ENCODE data around the gene FREM3.

FREM3 gene

GRCh38 chr4:143642611-143643010 is 57.9 kb downstream of the FREM3 start:
- Mint-ChIP-seq H3K4me3 (no peak overlapping the region), H3K27me3 (no peaks in the 10 kb centered on the region), H3K4me1 (ENCODE audit: low read depth in 2 of 2) (no peaks in the 10 kb centered on the region), H3K9me3 (peaks cover 0 to 8% of the 10 kb centered on the region in 2 donors), H3K36me3 (ENCODE audit: insufficient read depth) (no peaks in the 10 kb centered on the region), H3K27ac (no peak overlapping the region)
- no peak for ATAC-seq (replicated peaks)
- DNase-seq, result no peak

DNA sequence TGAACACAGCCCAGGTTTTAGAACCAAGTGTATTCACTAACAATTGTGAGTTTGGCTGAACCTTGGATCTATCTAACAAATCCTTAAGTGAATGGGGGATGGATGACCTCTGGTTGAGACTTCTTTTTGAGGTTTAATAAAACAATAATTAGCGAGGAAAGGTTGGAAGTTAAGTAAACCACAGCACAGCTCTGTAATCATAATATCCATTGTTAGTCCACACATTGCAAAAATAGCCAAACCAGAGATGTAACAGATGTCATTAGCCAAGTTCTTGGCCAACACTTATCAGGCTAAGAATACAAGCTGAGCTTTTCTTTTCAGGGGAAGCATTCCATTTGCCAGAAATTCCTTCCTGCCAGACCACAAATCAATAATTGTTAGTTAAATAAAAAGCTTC is 59.1 kb downstream of the FREM3 start:
- H3K4me1 Mint-ChIP-seq (ENCODE audit: low read depth in 2 of 2), result no peaks in the 10 kb centered on the region
- no peak for DNase-seq
- no peak overlapping the region for H3K4me3 Mint-ChIP-seq
- no peak overlapping the region for H3K27ac Mint-ChIP-seq
- peaks cover 0 to 1% of the 10 kb centered on the region in 2 donors for H3K9me3 Mint-ChIP-seq
- no peaks in the 10 kb centered on the region for H3K27me3 Mint-ChIP-seq
- H3K36me3 Mint-ChIP-seq (ENCODE audit: insufficient read depth), result no peaks in the 10 kb centered on the region
- no peak for ATAC-seq (replicated peaks)

- Mint-ChIP-seq H3K36me3 (ENCODE audit: insufficient read depth) (no peaks in the 10 kb centered on the region), H3K27ac (no peak overlapping the region), H3K27me3 (peaks cover 6 to 11% of the 10 kb centered on the region in 2 donors), H3K4me3 (no peak overlapping the region), H3K4me1 (ENCODE audit: low read depth in 2 of 2) (no peaks in the 10 kb centered on the region), H3K9me3 (no peaks in the 10 kb centered on the region)
- DNase-seq, result no peak
- no peak for ATAC-seq (replicated peaks)
Observed at GRCh38 chr4:143634763-143635162, 65.7 kb downstream of the FREM3 start.

DNA sequence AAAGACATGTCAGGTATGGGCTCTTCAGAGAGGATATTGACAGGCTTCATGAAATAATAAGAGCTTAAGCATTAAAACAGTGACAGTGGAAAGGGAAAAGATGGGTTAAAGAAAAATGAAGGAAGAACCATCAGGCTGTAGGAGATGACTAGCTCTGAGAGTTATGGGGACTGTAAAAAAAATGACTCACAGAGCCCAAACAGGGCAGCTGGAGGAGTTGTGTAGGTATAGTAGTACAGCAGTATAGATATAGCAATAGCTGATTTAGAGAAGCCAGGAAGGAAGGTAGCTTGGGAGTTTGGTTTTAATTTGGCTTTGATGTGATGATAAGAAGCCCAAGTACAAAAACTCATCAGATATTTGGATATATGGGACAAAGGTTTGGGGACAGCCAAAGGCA is 66.6 kb downstream of the FREM3 start:
- Mint-ChIP-seq H3K27me3 (peaks cover 6 to 11% of the 10 kb centered on the region in 2 donors), H3K27ac (no peak overlapping the region), H3K9me3 (no peaks in the 10 kb centered on the region), H3K4me3 (no peak overlapping the region), H3K4me1 (ENCODE audit: low read depth in 2 of 2) (no peaks in the 10 kb centered on the region), H3K36me3 (ENCODE audit: insufficient read depth) (no peaks in the 10 kb centered on the region)
- DNase-seq, result no peak
- no peak for ATAC-seq (replicated peaks)

GRCh38 chr4:143626134-143626911 is 74.2 kb downstream of the FREM3 start:
- no peak overlapping the region for H3K4me3 Mint-ChIP-seq

DNA sequence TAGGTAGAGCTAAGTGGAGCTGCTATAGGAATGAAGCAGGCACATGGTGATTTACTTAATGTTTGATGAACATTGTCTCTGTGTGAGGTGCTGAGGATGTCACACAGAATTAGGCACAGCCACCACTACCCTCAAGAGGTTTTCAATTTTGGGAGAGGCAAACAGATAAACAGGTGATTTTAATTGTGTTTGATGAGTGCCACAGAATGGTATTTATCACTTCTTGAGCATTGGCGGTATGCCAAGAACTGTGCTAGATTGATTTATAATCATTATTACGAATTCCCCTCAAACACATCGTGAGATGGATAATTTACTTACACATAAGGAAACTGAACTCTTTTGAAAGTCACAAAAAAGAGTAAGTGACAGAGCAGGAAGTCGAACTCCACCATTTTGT is 74.8 kb downstream of the FREM3 start:
- no peak for ATAC-seq (replicated peaks)
- H3K4me3 Mint-ChIP-seq, result no peak overlapping the region
- no peaks in the 10 kb centered on the region for H3K4me1 Mint-ChIP-seq (ENCODE audit: low read depth in 2 of 2)

More at GRCh38 chr4:143626134-143626911, 74.2 kb downstream of the FREM3 start:
- no peak for ATAC-seq (replicated peaks)
- Mint-ChIP-seq H3K9me3 (no peaks in the 10 kb centered on the region), H3K27me3 (peaks cover 0 to 1% of the 10 kb centered on the region in 2 donors), H3K27ac (no peak overlapping the region), H3K36me3 (ENCODE audit: insufficient read depth) (no peaks in the 10 kb centered on the region), H3K4me1 (ENCODE audit: low read depth in 2 of 2) (no peaks in the 10 kb centered on the region)
- no peak for DNase-seq

DNA sequence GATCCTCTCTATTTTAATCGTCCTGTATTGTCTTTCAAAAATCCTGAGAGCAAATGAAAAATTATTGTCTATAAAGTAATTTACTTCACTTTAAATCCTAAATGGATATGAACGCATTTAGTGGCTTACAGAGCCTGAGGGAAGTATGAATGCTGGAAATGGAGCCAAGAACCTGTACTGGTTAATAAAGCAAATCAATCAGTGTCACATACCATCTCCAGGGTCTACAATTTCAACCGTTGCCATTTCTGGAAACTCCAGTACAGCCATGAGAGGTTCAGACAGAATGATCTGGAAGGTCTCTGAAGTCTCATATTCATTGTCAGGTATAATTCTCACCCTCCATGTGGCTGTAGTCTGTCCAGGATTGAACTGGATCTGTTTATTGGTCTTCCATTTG is 76.6 kb downstream of the FREM3 start:
- H3K27ac Mint-ChIP-seq, result no peak overlapping the region
- no peaks in the 10 kb centered on the region for H3K36me3 Mint-ChIP-seq (ENCODE audit: insufficient read depth)
- ATAC-seq (replicated peaks) (no peak), DNase-seq (no peak)
- no peaks in the 10 kb centered on the region for H3K4me1 Mint-ChIP-seq (ENCODE audit: low read depth in 2 of 2)
- H3K9me3 Mint-ChIP-seq, result no peaks in the 10 kb centered on the region
- no peak overlapping the region for H3K4me3 Mint-ChIP-seq
- no peaks in the 10 kb centered on the region for H3K27me3 Mint-ChIP-seq

More for the DNA sequence above, 74.8 kb downstream of the FREM3 start:
- H3K27me3 Mint-ChIP-seq, result no peaks in the 10 kb centered on the region
- H3K9me3 Mint-ChIP-seq, result no peaks in the 10 kb centered on the region
- H3K36me3 Mint-ChIP-seq (ENCODE audit: insufficient read depth), result no peaks in the 10 kb centered on the region
- H3K27ac Mint-ChIP-seq, result no peak overlapping the region
- no peak for DNase-seq

DNA sequence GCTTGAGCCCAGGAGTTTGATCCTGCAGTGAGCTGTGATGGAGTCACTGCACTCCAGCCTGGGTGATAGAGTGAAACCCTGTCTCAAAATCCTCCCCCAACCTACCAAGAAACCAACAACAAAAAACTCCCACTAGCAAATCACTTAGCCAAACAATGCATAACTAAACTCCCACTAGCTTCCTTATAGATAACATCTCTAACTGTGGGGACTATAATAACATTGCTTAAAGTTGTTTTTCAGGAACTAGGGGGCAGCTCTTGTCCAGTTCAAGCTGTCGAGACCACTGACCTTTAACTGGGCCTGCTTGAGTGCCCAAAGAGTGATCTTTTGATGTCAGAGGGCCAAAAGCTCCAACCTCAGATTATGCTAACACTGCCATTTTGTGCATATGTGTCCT is 81.7 kb downstream of the FREM3 start:
- Mint-ChIP-seq H3K4me1 (ENCODE audit: low read depth in 2 of 2) (peaks cover 0 to 6% of the 10 kb centered on the region in 2 donors), H3K36me3 (ENCODE audit: insufficient read depth) (no peaks in the 10 kb centered on the region), H3K9me3 (peaks cover 0 to 6% of the 10 kb centered on the region in 2 donors), H3K4me3 (no peak overlapping the region), H3K27me3 (peaks cover 0 to 9% of the 10 kb centered on the region in 2 donors), H3K27ac (no peak overlapping the region)
- no peak for ATAC-seq (replicated peaks)
- no peak for DNase-seq

DNA sequence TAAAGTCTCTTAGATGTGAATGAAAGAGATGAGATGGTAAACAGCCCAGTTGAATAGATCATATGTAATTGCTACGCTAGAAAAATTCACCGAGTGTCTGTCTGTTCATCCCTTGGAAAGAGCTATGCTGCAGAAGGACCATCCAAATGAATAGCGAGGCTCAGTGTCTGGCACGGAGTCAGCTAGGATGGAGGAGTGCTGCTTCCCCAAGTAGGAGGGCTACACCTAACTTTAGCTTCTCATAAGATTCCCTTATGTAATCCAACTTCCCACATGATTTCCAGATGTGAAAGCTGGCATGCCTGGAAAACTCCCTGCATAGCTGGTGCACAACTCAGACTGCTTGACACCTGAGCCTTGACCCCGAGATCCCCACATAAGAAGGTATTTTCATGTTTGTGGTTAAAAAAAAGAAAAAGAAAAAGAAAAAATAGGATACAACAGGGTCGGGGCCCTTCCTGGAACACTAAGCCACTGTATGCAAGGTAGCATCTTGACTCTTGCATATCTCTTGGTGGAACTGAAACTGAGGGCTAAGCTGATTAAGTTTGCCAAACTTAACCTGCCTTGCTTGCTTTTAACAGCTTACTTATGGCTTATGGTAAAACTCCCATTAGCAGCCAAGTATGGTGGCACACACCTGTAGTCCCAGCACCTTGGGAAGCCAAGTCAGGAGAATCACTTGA is 82.3 kb downstream of the FREM3 start:
- DNase-seq (no peak), ATAC-seq (replicated peaks) (no peak)
- Mint-ChIP-seq H3K27me3 (peaks cover 0 to 9% of the 10 kb centered on the region in 2 donors), H3K4me3 (no peak overlapping the region), H3K36me3 (ENCODE audit: insufficient read depth) (no peaks in the 10 kb centered on the region), H3K9me3 (peaks cover 0 to 6% of the 10 kb centered on the region in 2 donors), H3K27ac (no peak overlapping the region), H3K4me1 (ENCODE audit: low read depth in 2 of 2) (peaks cover 0 to 6% of the 10 kb centered on the region in 2 donors)

DNA sequence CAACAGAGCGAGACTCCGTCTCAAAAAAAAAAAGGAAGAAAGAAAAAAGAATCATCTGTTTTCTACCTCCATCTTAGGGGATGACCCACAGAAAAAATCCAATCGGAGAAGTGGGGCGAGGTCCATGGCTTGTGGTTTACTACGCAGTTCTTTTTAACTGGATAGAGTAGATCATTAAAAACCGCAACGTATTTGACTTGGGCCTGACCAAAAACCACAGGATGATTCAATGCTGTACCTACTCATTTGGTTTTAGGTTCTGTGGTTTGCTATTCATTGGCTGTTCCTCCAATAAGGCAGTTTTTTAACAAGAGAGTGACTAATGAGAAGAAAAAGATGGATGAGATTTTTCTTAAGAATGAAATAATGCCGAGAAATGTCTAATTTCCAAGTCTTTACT is 83.7 kb downstream of the FREM3 start:
- DNase-seq, result no peak

GRCh38 chr4:143609492-143609891 is 91.0 kb downstream of the FREM3 start:
- Mint-ChIP-seq H3K4me1 (ENCODE audit: low read depth in 2 of 2) (no peaks in the 10 kb centered on the region), H3K36me3 (ENCODE audit: insufficient read depth) (no peaks in the 10 kb centered on the region), H3K27ac (no peak overlapping the region), H3K4me3 (no peak overlapping the region), H3K27me3 (peaks cover 0 to 6% of the 10 kb centered on the region in 2 donors), H3K9me3 (peaks cover 0 to 1% of the 10 kb centered on the region in 2 donors)
- DNase-seq (no peak), ATAC-seq (replicated peaks) (no peak)

More for the DNA sequence above, 83.7 kb downstream of the FREM3 start:
- H3K4me3 Mint-ChIP-seq, result no peak overlapping the region
- no peak for ATAC-seq (replicated peaks)
- no peak overlapping the region for H3K27ac Mint-ChIP-seq
- peaks cover 0 to 6% of the 10 kb centered on the region in 2 donors for H3K4me1 Mint-ChIP-seq (ENCODE audit: low read depth in 2 of 2)
- H3K9me3 Mint-ChIP-seq, result peaks cover 0 to 6% of the 10 kb centered on the region in 2 donors
- H3K36me3 Mint-ChIP-seq (ENCODE audit: insufficient read depth), result no peaks in the 10 kb centered on the region
- H3K27me3 Mint-ChIP-seq, result peaks cover 0 to 9% of the 10 kb centered on the region in 2 donors

DNA sequence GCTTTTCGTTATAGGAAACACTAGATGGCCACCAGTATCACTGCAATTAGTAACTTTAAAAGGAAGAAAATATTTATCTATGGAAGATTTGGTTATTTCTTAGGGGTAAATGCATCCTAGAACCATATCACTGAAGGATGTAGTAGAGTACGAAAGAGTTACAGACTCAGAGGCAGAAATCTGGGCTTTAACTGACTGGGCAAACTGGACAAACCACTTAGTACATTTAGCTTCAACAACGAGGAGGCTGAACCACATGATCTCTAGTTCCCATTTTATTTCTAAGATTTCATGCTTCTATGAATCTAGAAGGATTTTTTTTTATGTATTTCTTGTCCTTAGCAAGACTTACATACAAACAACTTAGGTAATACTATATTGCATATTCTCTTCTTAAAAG is 94.0 kb downstream of the FREM3 start:
- H3K27ac Mint-ChIP-seq, result no peak overlapping the region

GRCh38 chr4:143599827-143600226 is 100.6 kb downstream of the FREM3 start:
- ATAC-seq (replicated peaks) (no peak), DNase-seq (no peak)
- Mint-ChIP-seq H3K4me3 (no peak overlapping the region), H3K36me3 (ENCODE audit: insufficient read depth) (no peaks in the 10 kb centered on the region), H3K27me3 (no peaks in the 10 kb centered on the region), H3K9me3 (no peaks in the 10 kb centered on the region), H3K4me1 (ENCODE audit: low read depth in 2 of 2) (peaks cover 0 to 4% of the 10 kb centered on the region in 2 donors), H3K27ac (no peak overlapping the region)

More for the DNA sequence above, 94.0 kb downstream of the FREM3 start:
- Mint-ChIP-seq H3K27me3 (peaks cover 0 to 6% of the 10 kb centered on the region in 2 donors), H3K4me3 (no peak overlapping the region), H3K36me3 (ENCODE audit: insufficient read depth) (no peaks in the 10 kb centered on the region), H3K9me3 (peaks cover 0 to 1% of the 10 kb centered on the region in 2 donors), H3K4me1 (ENCODE audit: low read depth in 2 of 2) (no peaks in the 10 kb centered on the region)
- DNase-seq, result no peak
- no peak for ATAC-seq (replicated peaks)

DNA sequence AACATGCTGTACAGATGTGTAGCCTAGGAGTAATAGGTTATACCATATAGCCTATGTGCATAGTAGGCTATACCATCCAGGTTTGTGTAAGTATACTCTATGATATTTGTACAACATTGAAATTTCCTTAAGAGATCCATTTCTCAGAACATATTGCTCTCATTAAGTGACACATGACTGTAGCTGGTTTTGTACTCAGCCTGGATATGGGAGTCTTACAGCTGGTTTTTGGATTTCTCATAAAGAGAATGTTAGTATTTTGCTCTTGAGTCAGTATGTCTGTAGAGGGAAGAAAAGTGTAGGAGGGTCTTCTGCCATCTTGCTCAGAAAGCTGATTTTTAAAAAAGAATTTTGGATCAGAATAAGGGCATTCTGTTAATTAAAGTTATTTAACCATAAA is 101.7 kb downstream of the FREM3 start:
- no peaks in the 10 kb centered on the region for H3K36me3 Mint-ChIP-seq (ENCODE audit: insufficient read depth)
- DNase-seq, result no peak
- H3K4me3 Mint-ChIP-seq, result no peak overlapping the region
- H3K9me3 Mint-ChIP-seq, result peaks cover 0 to 6% of the 10 kb centered on the region in 2 donors
- ATAC-seq (replicated peaks), result no peak
- H3K4me1 Mint-ChIP-seq (ENCODE audit: low read depth in 2 of 2), result peaks cover 0 to 4% of the 10 kb centered on the region in 2 donors
- no peak overlapping the region for H3K27ac Mint-ChIP-seq
- H3K27me3 Mint-ChIP-seq, result peaks cover 6 to 9% of the 10 kb centered on the region in 2 donors

Data from effector memory CD8-positive, alpha-beta T cell (primary cell).